Measurements from ENCODE around the gene PTPRC. TPM values are rescaled to one million over a fixed set of nuclear protein-coding genes. Genes with fewer than 3 reads are reported as not detected.

PTPRC gene
- total RNA-seq, 1 experiment from 2014 or later: 0.11 TPM

DNA sequence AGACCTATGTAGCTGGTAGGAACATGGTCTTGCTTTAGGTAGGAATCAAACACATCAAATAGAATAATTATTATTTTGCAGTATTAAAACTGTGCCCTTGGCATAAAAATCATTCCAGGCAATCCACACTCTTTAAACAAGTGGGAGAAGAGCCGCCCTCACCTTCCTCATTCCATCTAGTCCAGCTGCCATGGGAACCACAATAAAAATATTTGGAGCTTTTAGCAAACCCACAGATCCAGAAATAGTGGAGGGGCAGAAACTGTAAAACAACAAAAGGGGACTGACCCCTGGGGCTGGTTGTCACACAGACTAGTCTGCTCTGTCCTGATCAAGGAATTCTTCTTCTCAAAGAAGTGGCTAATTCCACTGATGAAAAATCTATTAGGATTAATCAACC, 61.6 kb downstream of the PTPRC start:
- TF ChIP-seq, protein P1, sequence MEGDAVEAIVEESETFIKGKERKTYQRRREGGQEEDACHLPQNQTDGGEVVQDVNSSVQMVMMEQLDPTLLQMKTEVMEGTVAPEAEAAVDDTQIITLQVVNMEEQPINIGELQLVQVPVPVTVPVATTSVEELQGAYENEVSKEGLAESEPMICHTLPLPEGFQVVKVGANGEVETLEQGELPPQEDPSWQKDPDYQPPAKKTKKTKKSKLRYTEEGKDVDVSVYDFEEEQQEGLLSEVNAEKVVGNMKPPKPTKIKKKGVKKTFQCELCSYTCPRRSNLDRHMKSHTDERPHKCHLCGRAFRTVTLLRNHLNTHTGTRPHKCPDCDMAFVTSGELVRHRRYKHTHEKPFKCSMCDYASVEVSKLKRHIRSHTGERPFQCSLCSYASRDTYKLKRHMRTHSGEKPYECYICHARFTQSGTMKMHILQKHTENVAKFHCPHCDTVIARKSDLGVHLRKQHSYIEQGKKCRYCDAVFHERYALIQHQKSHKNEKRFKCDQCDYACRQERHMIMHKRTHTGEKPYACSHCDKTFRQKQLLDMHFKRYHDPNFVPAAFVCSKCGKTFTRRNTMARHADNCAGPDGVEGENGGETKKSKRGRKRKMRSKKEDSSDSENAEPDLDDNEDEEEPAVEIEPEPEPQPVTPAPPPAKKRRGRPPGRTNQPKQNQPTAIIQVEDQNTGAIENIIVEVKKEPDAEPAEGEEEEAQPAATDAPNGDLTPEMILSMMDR (conservative IDR thresholded peaks at IDR 0.05; ENCODE audit: low read depth, low read length): no peak
- no peak for TF ChIP-seq EZH2 (IDR thresholded peaks at IDR 0.05; ENCODE audit: low read length, unreplicated experiment)
- no peak for TF ChIP-seq EZH2phosphoT487 (IDR thresholded peaks at IDR 0.05; ENCODE audit: borderline replicate concordance, low read length)
- DNase-seq: no peak
- H3F3A ChIP-seq (ENCODE audit: low read length, unreplicated experiment): no peaks in the 10 kb centered on the region
- H3K9me3 ChIP-seq (ENCODE audit: low read length): no peaks in the 10 kb centered on the region
- H3K27me3 ChIP-seq (ENCODE audit: low read length): no peaks in the 10 kb centered on the region
- no peak overlapping the region for H3K4me3 ChIP-seq (ENCODE audit: low read length)
- H3K36me3 ChIP-seq (ENCODE audit: low read depth, low read length): no peaks in the 10 kb centered on the region
- no peak overlapping the region for H3K27ac ChIP-seq (ENCODE audit: low read length)
- no peaks in the 10 kb centered on the region for H3K9me2 ChIP-seq (replicated peaks; ENCODE audit: low read length)
- POLR2A ChIA-PET (ENCODE audit: unreplicated experiment): no interaction called here
- H2AFZ ChIP-seq (ENCODE audit: low read length): no peak overlapping the region
- CTCF ChIA-PET: no interaction called here
- H4K20me1 ChIP-seq (ENCODE audit: low read length): no peaks in the 10 kb centered on the region
- intact Hi-C loops (cut with micrococcal nuclease): no loop called here
- no TSS peak for BruUV-seq (replicated peaks)
- H3K4me2 ChIP-seq (ENCODE audit: low read length): no peak overlapping the region
- no peaks in the 10 kb centered on the region for H3K79me2 ChIP-seq (ENCODE audit: low read length)
- H3K4me1 ChIP-seq (ENCODE audit: insufficient read depth, low read length): peaks cover 9% of the 10 kb centered on the region; the same call in 1 of the 2 replicates
- H3K9ac ChIP-seq (ENCODE audit: low read length): no peak overlapping the region
- ATAC-seq: no peak

DNA sequence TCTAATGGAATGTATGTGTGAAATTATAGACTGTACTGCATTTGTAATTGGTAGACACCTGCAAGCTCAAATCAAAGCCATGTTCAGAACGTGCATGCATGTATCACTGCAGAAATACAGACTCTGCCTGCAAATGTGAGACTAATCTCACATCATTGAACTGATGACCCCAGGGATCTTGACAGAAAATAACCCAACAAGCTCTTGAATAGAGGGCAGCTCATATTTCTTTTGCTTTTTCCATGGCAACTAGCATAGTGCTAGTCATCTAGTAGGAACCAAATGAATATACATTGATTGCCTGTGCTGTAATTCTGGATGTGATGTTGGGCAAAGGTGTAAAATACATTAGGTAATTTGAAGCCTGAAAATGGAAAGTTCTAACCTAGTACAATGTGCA, 62.4 kb downstream of the PTPRC start:
- Histone ChIP-seq H3K9ac (ENCODE audit: low read length) (no peak overlapping the region), H3K27ac (ENCODE audit: low read length) (no peak overlapping the region), H3K4me1 (ENCODE audit: insufficient read depth, low read length) (peaks cover 9% of the 10 kb centered on the region; the same call in 1 of the 2 replicates), H3F3A (ENCODE audit: low read length, unreplicated experiment) (no peaks in the 10 kb centered on the region), H3K27me3 (ENCODE audit: low read length) (no peaks in the 10 kb centered on the region), H3K9me2 (replicated peaks; ENCODE audit: low read length) (no peaks in the 10 kb centered on the region), H3K4me3 (ENCODE audit: low read length) (no peak overlapping the region), H3K9me3 (ENCODE audit: low read length) (no peaks in the 10 kb centered on the region), H4K20me1 (ENCODE audit: low read length) (no peaks in the 10 kb centered on the region), H3K79me2 (ENCODE audit: low read length) (no peaks in the 10 kb centered on the region), H3K36me3 (ENCODE audit: low read depth, low read length) (no peaks in the 10 kb centered on the region), H3K4me2 (ENCODE audit: low read length) (no peak overlapping the region), H2AFZ (ENCODE audit: low read length) (no peak overlapping the region)
- no TSS peak for BruUV-seq (replicated peaks)
- intact Hi-C loops (cut with micrococcal nuclease): no loop called here
- ATAC-seq (no peak), DNase-seq (no peak)
- POLR2A ChIA-PET (ENCODE audit: unreplicated experiment): no interaction called here
- no peak for TF ChIP-seq EZH2phosphoT487 (IDR thresholded peaks at IDR 0.05; ENCODE audit: borderline replicate concordance, low read length)
- TF ChIP-seq, protein P1 (conservative IDR thresholded peaks at IDR 0.05; ENCODE audit: low read depth, low read length): no peak
- CTCF ChIA-PET: interaction anchor here (0.7 kb wide), 1 partner anchor 1230 kb away, joined by 3 read pairs; no protein-coding TSS in a partner anchor

DNA sequence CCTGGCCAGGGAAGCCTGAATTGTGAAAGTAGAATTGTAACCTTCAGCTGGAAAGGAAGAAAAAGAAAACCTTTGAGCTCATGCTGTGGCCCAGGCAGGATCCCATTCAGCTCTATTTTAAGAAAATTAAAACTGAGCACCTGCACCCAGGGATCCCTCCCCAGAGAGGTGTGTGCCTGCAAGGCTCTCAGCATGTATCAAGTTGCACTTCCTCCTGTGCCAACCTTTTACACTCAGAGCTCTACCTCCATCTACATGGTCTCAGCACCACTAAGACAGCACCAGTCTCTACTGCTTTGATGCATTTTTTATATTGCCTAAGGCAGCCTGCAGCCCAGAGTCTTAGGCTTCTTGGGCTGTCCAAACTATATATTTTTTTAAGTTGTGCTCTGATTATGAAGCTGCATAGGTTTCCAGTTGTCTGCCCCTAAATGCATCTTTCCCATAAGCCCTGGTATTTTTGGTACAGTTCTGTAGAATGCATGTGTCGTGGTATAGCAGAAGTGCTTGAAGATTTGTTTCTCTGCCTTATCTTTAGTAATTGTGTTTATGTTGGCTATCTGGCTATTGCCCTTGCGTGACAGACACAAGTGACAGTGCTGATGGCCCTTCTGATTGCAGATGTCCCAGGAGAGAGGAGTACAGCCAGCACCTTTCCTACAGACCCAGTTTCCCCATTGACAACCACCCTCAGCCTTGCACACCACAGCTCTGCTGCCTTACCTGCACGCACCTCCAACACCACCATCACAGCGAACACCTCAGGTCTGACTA, 63.1 kb downstream of the PTPRC start:
- H3K9ac ChIP-seq (ENCODE audit: low read length): no peak overlapping the region
- H3K4me1 ChIP-seq (ENCODE audit: insufficient read depth, low read length): peaks cover 9% of the 10 kb centered on the region; the same call in 1 of the 2 replicates
- no peaks in the 10 kb centered on the region for H3F3A ChIP-seq (ENCODE audit: low read length, unreplicated experiment)
- ChIA-PET CTCF (interaction anchor here (0.7 kb wide), 1 partner anchor 1231 kb away, joined by 3 read pairs; no protein-coding TSS in a partner anchor), POLR2A (ENCODE audit: unreplicated experiment) (no interaction called here)
- H3K36me3 ChIP-seq (ENCODE audit: low read depth, low read length): no peaks in the 10 kb centered on the region
- no peaks in the 10 kb centered on the region for H3K9me2 ChIP-seq (replicated peaks; ENCODE audit: low read length)
- no peaks in the 10 kb centered on the region for H4K20me1 ChIP-seq (ENCODE audit: low read length)
- no peak overlapping the region for H3K4me3 ChIP-seq (ENCODE audit: low read length)
- TF ChIP-seq, protein P1 (conservative IDR thresholded peaks at IDR 0.05; ENCODE audit: low read depth, low read length): no peak
- TF ChIP-seq EZH2 (IDR thresholded peaks at IDR 0.05; ENCODE audit: low read length, unreplicated experiment): no peak
- no peak for TF ChIP-seq EZH2phosphoT487 (IDR thresholded peaks at IDR 0.05; ENCODE audit: borderline replicate concordance, low read length)
- intact Hi-C loops (cut with micrococcal nuclease): no loop called here
- H3K79me2 ChIP-seq (ENCODE audit: low read length): no peaks in the 10 kb centered on the region
- H3K27me3 ChIP-seq (ENCODE audit: low read length): no peaks in the 10 kb centered on the region
- no peak overlapping the region for H3K4me2 ChIP-seq (ENCODE audit: low read length)
- no peak overlapping the region for H3K27ac ChIP-seq (ENCODE audit: low read length)
- DNase-seq (no peak), ATAC-seq (no peak)
- no peak overlapping the region for H2AFZ ChIP-seq (ENCODE audit: low read length)
- no TSS peak for BruUV-seq (replicated peaks)
- no peaks in the 10 kb centered on the region for H3K9me3 ChIP-seq (ENCODE audit: low read length)
